IPS-18a (cell line): Measurements from ENCODE around the gene RASGRF1.

Source experiments
- H3K27ac ChIP-seq: one replicate; pipeline ENCODE4 v1.5.1; 2013; ENCODE audit warnings: low read length
- H3K27me3 ChIP-seq: one replicate; pipeline ENCODE4 v1.6.1; 2013; ENCODE audit warnings: mild to moderate bottlenecking, low read length; ENCODE audit not compliant: control insufficient read depth, insufficient read depth
- H3K36me3 ChIP-seq: one replicate; pipeline ENCODE4 v1.6.1; 2013; ENCODE audit warnings: low read depth, low read length; ENCODE audit not compliant: control insufficient read depth
- H3K4me1 ChIP-seq: one replicate; pipeline ENCODE4 v1.6.1; 2013; ENCODE audit warnings: low read depth, low read length; ENCODE audit not compliant: control insufficient read depth
- H3K4me3 ChIP-seq: one replicate; pipeline ENCODE4 v1.5.1; 2013; ENCODE audit warnings: low read length
- H3K9ac ChIP-seq: one replicate; pipeline ENCODE4 v1.6.1; 2013; ENCODE audit warnings: mild to moderate bottlenecking, low read length, moderate library complexity
- H3K9me3 ChIP-seq: one replicate; pipeline ENCODE4 v1.6.1; 2013; ENCODE audit warnings: low read depth, low read length; ENCODE audit not compliant: control insufficient read depth

RASGRF1 gene

DNA sequence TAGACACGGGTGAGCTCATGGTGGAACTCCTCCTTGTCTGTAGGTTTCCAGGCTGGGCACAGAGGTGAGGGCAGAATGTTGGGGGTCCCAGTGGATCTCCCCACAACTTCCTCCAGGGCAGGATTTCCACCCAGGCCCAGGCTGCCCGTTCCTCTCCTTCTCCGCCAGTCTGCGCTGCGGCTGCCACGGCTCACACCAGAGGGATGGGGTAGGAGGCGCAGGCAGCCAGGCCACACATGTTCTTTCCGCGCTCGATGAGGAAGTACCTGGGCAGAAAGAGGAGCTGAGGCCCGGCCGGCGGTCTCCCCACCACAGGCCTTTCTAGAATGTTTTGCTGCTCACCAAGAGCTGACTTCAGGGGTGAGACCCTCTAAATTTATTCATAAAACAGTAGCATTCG, 168.6 kb downstream of the RASGRF1 start:
- Histone ChIP-seq H3K9ac (no peak overlapping the region), H3K4me3 (no peak overlapping the region), H3K36me3 (peaks cover 30% of the 10 kb centered on the region), H3K4me1 (no peaks in the 10 kb centered on the region), H3K9me3 (no peaks in the 10 kb centered on the region), H3K27me3 (no peaks in the 10 kb centered on the region), H3K27ac (no peak overlapping the region)

DNA sequence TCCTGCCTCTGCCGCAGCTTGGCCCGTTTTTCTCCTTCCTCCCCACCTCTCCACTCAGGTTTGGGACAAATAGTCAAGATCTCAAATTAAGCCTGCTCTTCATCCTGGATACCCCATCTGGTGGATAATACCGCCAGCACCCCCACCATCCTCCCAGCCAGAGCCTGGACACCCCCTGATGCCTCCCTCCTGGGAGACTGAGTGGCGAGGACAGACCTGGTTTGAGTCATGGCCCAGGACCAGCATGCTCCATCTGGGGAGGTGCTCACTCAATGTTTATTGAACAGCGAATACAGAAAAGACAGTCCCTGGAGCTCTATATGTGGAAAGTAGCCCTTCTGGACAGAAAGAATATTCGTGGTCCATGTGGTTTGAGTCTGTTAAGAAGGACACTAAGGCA, 169.1 kb downstream of the RASGRF1 start:
- Histone ChIP-seq H3K27ac (no peak overlapping the region), H3K36me3 (peaks cover 30% of the 10 kb centered on the region)

DNA sequence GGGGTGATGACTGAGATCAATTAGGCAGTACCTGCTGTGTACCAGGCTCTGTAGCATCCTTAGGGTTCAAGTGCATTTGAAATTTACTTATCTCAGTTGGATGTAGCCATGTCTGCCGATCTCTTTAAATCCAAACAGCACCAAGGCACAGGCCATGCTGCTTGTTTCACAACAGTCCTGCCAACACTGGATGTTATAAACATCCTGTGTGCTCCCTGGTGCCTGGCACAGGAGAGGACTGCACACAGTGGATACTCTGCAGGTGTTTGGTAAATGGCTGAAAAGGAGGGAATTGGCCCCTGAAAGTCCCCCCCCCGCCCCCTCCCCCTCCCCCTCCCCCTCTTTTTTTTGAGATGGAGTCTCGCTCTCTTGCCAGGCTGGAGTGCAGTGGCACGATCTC, 172.7 kb downstream of the RASGRF1 start:
- H3K27ac ChIP-seq = no peak overlapping the region
- no peak overlapping the region for H3K4me3 ChIP-seq
- peaks cover 30% of the 10 kb centered on the region for H3K36me3 ChIP-seq
- no peaks in the 10 kb centered on the region for H3K27me3 ChIP-seq
- H3K4me1 ChIP-seq = no peaks in the 10 kb centered on the region
- no peak overlapping the region for H3K9ac ChIP-seq
- no peaks in the 10 kb centered on the region for H3K9me3 ChIP-seq

More for the DNA sequence above, 169.1 kb downstream of the RASGRF1 start:
- H3K9me3 ChIP-seq = no peaks in the 10 kb centered on the region
- H3K4me3 ChIP-seq = no peak overlapping the region
- no peaks in the 10 kb centered on the region for H3K27me3 ChIP-seq
- H3K9ac ChIP-seq = no peak overlapping the region
- H3K4me1 ChIP-seq = no peaks in the 10 kb centered on the region

DNA sequence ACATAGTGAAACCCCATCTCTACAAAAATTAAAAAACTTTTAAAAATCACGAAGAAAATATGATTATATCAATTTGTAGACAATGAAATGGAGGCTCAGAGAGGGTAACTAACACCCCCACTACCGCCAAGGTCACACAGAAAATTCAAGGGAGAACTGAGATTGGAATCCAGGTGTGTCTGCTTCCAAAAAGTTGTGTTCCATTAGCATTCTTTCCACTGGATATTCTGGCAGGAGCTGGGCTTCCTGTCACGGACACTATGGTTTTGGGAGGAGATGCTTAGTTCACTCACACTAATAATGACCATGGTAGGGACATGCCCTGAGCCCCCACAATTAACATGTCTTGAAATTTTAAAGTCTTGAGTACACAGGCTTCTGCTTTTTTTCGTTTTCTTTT, 174.5 kb downstream of the RASGRF1 start:
- Histone ChIP-seq H3K4me3 (no peak overlapping the region), H3K9me3 (no peaks in the 10 kb centered on the region), H3K27me3 (no peaks in the 10 kb centered on the region), H3K9ac (no peak overlapping the region), H3K27ac (no peak overlapping the region), H3K4me1 (no peaks in the 10 kb centered on the region), H3K36me3 (peaks cover 29% of the 10 kb centered on the region)

DNA sequence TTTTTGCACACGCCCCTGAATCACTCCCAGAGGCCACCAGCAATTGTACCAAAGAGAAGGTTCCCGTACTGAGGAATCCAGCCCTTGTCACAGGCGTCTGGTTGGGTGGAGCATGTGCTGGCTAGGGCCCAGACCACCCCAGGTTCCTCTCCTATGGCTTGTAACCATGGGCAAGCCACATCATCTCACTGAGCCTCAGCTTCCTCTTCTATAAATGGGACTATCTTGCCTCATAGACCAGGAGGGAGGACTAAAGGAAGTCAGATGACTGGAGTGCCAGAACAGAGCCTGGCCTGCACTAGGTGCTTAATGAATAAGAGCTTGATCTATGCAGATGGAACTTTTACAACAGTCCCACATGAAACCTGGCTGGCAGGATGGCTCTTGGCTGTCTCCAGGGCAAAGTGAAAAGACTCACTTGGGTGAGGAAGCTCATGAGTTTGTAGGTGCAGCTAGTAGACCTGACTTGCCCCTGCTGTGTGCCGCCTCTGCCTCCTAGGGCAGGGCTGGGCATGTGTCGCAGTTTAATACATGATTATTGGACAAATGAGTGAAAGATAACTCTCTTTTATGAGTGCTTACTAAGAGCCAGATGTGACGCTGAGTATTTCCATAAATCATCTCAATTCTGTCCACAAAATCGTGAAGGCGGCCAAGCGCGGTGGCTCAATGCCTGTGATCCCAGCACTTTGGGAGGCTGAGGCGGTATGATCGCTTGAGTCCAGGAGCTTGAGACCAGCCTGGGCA, 175.1 kb downstream of the RASGRF1 start:
- Histone ChIP-seq H3K4me1 (no peaks in the 10 kb centered on the region), H3K27me3 (no peaks in the 10 kb centered on the region), H3K4me3 (no peak overlapping the region), H3K36me3 (peaks cover 27% of the 10 kb centered on the region), H3K9me3 (no peaks in the 10 kb centered on the region), H3K9ac (no peak overlapping the region), H3K27ac (no peak overlapping the region)

DNA sequence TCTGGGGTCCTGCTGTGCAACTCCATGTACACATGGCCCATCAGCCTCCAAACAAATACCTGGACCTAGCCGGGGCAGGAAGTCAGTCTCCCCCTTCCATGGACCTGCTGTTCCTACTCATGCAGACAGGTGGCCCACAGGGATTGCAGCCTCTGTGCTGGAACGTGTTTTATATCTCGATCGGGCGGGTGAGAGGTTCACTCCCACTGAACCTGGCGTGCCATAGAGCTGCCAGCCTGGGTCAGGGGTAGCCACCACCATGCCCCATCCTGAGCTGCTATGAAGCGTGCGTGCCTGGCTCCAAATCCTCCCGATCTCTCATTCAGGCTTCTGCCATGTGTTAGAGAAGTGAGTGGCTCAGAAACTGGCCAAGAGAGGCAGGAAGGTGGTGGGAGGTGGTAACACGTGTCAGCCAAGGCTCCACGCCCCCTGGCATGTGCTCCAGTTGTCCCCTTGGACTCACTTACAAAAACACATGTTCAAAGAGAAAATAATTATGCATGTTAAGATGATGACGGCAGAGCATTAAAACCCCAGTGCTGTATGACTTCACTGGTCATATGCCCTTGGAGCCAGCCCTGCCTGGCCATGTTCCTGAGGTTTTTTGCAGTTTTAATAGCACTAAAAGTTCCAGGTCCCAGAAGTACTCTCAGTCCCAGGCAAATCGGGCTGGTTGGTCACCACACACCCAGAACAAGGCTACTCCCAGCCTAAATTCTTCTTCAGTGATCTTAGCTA, 176.4 kb downstream of the RASGRF1 start:
- Histone ChIP-seq H3K27me3 (no peaks in the 10 kb centered on the region), H3K4me1 (no peaks in the 10 kb centered on the region), H3K9me3 (no peaks in the 10 kb centered on the region), H3K9ac (no peak overlapping the region), H3K4me3 (no peak overlapping the region), H3K36me3 (peaks cover 18% of the 10 kb centered on the region), H3K27ac (no peak overlapping the region)

DNA sequence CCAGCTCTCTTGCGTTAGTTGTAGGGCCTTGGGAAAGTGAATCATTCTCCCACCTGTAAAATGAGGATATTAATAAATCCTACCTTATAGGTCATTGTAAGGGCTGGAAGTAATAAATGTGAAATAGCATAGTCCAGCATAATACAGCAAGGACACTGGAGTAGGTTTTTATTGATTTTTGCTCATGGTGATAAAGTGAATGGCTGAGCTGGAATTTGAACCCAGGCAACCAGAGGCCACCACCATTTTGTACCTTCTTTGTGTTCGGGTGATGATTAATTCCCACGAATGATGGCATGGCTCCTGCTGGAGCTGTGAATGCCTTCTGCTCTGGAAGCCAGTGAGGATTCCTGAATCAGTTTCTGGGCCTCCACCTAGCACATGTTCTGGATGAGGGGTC, 177.6 kb downstream of the RASGRF1 start:
- peaks cover 21% of the 10 kb centered on the region for H3K36me3 ChIP-seq
- H3K9ac ChIP-seq = no peak overlapping the region
- no peak overlapping the region for H3K4me3 ChIP-seq
- H3K27me3 ChIP-seq = no peaks in the 10 kb centered on the region
- no peak overlapping the region for H3K27ac ChIP-seq
- H3K4me1 ChIP-seq = no peaks in the 10 kb centered on the region
- no peaks in the 10 kb centered on the region for H3K9me3 ChIP-seq

DNA sequence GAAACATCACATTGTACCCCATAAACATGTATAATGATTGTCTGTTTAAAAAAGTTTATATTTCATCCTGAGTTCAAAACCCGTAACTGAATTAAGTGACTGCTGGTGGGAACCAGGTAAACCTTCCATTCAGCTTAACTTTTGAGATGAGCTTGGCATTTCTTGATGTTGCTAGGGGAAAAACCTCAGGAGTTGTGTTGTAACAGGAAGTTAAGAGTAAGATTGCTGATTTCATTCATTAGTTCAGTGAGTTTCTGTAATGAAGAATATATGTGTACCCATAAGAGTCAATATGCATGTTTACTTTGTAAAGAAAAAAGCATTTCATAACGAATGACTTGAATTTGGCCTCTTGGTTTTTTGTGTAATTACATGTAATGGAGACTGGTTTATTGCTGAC, 178.3 kb downstream of the RASGRF1 start:
- Histone ChIP-seq H3K9me3 (no peaks in the 10 kb centered on the region), H3K9ac (no peak overlapping the region), H3K4me1 (peaks cover 2% of the 10 kb centered on the region), H3K27ac (no peak overlapping the region), H3K36me3 (peaks cover 19% of the 10 kb centered on the region), H3K27me3 (no peaks in the 10 kb centered on the region), H3K4me3 (no peak overlapping the region)

DNA sequence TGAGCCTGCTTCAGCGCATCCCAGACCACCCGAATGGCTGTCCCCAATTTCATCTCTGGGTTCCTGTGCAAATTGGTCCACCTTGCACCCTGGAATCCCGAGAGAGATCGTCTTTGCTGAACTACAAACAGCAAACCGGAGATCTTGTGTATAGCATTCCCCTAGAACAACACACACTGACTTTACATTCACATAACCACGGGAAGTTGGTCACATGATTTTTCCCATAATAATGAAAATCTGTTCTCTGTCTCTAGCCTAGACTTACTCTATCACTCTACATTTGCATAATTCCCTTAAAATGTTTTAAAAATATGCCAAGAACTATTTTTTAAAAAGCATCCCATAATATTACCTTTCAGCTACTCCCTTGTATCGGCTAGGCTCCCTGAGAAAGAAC, 180.3 kb downstream of the RASGRF1 start:
- H3K36me3 ChIP-seq = peaks cover 36% of the 10 kb centered on the region
- no peak overlapping the region for H3K9ac ChIP-seq
- H3K4me1 ChIP-seq = peaks cover 5% of the 10 kb centered on the region
- no peaks in the 10 kb centered on the region for H3K27me3 ChIP-seq
- no peak overlapping the region for H3K4me3 ChIP-seq
- no peaks in the 10 kb centered on the region for H3K9me3 ChIP-seq
- H3K27ac ChIP-seq = no peak overlapping the region
